GM21825 (cell line): Measurements from ENCODE around the gene CRYGS.
"Not testable (repeated sequence)": the region's sequence is repeated elsewhere in the genome, so short reads cannot be mapped to it uniquely, and the experiment has no call there.

Source experiments
- ATAC-seq: cut with Tn5 transposase; IDR thresholded peaks from one replicate; pipeline ENCODE4 v1.9.1; 2021; ENCODE audit warnings: mild to moderate bottlenecking, moderate library complexity; ENCODE audit not compliant: unreplicated experiment

The CRYGS gene

DNA sequence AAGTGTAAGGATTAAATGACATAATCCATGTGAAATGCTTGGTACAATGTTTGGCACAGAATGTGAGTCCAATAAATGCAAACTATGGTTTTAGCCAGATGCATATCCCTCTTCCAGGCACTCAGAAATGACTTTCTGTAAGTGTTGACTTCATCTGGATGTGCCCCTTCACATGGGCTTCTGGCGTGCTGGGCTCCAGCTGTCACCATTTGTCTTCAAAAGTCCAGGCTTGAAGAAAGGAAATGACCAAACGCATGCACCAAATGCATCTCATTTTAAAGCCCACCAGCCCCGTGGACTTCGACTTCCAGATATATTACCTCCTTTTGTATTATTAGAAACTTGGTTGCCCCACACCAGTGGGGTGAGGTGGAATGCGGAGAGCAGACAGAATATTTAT is 23.7 kb downstream of the CRYGS start:
- ATAC-seq = no peak

DNA sequence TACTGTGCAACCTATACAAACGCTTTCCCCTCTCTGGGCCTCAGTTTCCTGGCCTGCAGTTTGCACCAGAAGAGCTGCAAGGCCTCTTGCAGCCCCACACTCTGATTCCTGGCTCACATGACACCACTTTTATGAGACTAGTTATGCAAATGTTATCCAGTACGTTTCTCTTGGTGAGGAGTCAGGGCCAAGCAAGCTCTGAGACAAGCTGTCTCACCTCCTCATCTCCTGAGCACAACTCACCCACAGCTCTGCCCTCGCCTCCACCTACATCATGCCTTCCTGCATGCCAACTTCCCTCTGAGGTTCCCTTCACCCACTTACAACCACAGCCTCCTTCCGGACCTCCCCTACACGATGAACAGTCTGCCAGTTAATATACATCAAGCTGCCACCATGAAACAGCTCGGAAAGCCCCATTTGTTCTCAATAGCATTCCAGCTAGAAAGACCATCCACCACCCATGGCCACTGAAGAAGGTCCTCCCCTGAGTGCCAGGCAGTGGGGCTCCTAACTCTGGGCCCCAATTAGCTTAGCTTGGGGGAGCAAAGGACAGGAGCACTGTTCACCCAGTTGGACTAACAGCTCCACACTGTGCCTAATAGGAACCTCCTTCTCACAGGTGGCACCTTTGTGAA is 25.0 kb downstream of the CRYGS start:
- ATAC-seq = peak; percentile 41

DNA sequence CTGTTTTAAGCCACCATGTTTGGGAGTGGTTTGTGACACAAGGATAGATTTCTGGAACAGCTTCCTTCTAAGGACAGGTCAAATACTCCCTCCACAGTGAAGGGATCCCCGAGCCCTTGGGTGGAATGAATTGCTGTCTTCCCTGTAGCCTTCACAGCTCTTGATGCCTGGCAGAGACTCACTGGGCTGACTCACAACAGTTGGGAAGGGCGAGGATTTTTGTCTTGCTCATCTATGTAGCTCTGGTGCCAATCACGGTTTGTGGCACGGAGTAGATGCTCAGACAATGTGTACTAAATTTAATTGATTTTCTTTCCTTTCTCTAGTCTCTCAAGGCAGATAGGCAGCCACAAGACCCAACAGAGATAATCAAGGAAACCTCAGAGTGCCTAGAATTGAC is 27.0 kb downstream of the CRYGS start:
- no peak for ATAC-seq

- ATAC-seq = no peak
Observed at GRCh38 chr3:186516646-186517045, 27.5 kb downstream of the CRYGS start.

DNA sequence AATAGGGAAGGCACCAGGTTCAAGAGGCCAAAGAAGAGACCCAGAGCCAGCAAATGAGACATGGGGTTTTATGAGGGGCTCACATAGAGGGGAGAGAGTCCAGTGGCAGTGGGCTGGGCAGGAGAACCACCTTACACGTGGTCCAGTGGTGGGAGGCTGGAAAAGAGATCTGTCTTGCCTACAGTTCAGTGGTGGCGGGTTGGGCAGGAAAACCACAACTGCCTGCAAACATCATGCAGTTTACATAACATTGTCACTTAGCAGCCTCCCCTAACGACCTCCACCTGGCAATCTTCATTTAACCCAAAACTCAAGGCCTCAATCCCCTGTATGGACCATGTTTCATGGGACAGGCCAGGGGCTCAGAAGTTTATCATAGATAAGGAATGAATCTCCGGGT is 29.1 kb downstream of the CRYGS start:
- ATAC-seq = no peak

GRCh38 chr3:186514296-186515002 is 29.7 kb downstream of the CRYGS start:
- no peak for ATAC-seq

GRCh38 chr3:186513386-186513785 is 30.8 kb downstream of the CRYGS start:
- ATAC-seq = no peak

DNA sequence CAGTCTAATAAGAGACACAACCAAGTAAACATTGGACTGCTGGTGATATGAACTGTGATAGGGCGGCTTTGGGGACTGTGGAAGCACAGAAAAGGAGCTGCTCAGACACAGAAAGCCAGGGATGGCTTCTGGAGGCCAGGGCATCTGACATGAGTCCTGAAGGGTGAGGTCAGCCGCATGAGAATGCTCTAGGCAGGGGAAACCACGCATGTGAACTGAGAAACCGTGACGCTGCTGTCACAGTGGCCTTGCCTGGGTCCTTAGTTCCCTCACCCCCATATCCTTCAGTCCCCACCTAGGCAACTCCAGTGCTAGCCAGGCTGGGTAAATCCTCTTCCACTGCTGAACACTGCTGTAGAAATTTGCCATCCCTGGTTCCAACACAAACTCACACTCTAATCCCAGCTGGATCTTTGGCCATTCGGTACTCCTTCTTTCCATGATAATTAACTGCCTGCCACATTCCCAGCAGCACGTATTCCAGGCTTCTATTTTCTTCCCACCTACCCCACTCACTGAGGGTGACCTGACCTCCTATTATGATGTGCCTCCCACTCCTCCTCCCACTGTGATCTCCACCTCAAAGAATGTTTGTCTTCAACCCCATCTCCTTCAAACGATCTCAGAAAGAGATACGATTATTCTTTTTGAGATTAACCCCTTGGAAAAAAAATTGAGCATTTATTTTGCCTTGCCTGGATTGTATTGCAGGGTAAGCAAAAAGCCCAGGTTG is 31.4 kb downstream of the CRYGS start:
- no peak for ATAC-seq

GRCh38 chr3:186511702-186512101 is 32.5 kb downstream of the CRYGS start:
- ATAC-seq = no peak

DNA sequence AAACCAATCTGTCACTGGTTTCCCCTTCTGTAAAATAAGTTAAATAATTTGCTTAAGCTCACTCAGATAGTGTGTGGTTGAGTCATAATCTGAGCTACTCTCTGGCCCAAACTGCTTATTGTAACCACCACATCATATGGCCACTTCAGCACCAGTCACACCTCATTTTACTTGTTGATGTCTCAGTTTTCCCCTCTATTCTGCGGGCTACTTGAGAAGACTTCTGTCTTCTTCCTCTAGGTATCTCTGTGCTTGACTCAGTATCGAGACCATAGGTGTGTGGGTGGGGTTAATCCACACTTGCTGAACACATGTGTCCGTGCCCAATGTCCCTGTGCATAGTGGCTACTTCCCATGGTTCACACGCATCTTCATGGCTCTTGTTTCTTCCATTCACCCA is 32.9 kb downstream of the CRYGS start:
- peak; percentile 61 for ATAC-seq

DNA sequence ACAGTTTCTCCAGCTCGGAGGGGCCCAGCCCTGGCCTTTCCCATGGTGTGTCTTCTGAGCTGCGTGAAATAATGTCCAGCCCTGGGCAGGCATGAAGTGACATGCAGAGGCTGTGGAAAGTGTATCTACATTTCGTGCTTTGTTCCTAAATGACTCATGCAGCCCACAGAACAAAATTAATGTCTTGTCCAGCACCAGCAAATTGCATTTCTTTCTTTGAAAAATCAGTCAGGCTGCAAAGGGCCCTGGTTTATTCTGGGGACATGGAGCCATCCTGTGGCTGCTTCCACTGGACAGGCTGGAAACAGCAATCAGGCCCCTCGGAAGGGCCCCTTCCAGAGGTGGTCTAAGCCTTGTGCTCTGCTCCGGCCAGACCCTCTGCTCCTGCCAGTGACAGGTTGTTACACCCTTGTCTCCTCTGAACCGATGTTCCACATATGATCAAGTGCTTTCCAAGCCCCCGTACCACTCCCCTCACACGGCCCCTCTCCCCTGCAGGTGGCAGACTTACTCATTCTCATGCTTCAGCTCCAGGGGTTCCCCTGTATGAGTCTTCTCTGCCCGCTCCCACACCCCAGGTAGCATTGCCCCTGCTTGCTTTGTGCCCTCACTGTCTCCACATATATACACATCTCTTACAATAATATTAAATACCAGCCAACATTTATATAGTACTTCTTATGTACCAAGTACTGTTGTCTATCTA is 33.7 kb downstream of the CRYGS start:
- no peak for ATAC-seq

- ATAC-seq = no peak
Observed at GRCh38 chr3:186509423-186509822, 34.8 kb downstream of the CRYGS start.

DNA sequence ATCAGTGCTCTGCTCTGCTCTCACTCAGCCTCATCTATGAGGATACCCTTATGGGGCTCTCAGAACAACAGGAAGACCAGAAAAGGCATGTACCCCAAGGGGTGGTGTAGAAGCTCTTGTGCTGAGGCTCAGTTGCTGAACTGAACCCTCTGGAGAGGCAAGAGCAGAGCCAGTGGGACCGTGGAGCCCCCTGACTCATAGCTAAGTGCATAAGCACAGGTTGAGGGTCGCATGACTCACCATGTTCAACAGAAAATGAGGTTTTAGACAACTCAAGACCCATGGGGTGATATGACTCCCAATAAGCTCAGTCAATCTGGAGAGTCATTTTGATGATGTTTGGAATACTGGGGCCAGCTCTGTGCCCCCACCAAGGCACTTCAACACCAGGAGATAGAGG is 37.3 kb downstream of the CRYGS start:
- ATAC-seq = no peak

DNA sequence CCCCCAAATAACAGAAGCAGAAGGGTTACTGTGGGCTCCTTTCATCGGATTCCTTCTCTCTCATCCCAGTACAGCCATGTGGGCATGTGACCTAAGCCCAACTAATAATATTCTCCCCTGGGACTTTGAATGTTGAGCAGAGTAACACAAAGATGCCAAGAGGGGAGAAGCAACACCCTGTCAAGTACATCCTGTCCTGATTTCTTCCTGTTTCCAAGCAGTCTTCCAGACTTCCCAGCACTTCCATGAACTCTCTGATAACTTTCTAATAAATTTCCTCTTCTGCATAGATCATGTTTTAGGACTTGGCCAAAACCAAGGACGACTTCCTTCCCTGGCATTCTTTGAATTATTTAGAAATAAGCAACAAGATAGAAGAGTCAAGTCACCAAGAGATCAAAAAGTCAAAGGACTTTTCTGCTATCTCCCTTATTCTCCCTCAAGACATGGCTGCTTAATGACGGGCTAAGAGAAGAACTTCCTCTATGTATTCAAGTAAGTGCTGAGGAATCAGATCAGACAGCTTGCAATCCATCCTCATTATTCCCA is 37.9 kb downstream of the CRYGS start:
- no peak for ATAC-seq

GRCh38 chr3:186502966-186503712 is 41.0 kb downstream of the CRYGS start:
- no peak for ATAC-seq

DNA sequence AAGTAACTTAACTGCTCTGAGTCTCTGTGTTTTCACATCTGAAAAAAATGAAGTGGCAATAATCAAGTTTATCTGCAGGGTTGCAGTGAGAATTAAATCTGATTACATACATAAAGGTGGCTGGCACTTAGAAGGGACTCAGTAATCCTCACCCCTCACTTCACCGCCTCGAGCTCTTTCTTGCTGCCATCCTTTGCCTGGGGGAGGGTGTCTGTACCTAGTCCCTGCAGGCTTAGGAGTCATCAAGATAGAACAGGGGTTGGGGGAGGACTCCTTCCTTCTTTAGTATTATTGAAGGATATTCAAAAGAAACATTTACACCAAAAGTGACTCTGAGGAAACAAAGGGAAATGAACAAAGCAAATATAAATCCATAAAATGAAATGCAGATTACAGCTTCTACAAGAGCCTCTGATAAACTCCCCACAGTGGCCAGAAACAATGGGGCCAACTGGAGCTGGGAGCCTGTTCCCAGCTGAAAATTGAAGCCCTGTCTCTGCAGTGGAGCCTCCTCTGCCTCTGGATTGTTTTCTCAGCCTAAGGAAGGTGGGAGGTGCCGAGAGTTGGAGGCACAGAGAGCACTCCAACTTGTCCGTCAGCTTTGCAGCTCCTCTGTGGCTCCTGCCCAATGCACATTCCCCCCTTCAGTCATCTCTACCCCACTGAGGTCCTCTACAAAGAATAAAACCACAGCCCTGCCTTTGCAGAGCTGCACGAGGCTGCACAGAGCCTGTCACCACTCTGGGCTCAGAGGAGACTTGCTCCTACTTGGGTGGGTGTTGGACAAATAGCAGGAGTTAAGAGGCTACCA is 41.8 kb downstream of the CRYGS start:
- ATAC-seq = no peak

- not testable (repeated sequence) for ATAC-seq
Observed at GRCh38 chr3:186499949-186500348, 44.2 kb downstream of the CRYGS start.

- not testable (repeated sequence) for ATAC-seq
Observed at GRCh38 chr3:186498022-186498421, 46.2 kb downstream of the CRYGS start.

GRCh38 chr3:186497608-186498007 is 46.6 kb downstream of the CRYGS start:
- no peak for ATAC-seq

DNA sequence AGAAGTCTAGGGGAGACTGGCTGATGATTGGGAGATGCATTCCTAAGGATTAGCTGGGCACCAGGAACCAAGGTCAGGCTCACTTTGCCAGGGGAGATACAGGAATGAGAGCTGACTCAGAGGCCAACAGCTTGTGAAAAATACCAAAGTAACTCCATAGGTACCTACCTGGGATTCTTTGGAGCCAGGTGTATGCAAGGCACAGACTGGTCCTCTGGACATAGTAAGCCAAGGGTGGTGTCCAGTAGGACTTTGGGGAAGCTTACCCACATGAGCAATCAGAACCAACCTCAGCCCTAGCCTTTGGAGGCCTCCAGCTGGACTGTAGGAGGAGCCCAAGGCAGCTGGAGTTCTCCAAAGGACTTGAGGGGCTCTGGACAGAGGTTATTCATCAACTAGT is 47.5 kb downstream of the CRYGS start:
- no peak for ATAC-seq
